HepG2 (cell line): Measurements from ENCODE around the gene PDIA6. TPM values are rescaled to one million over a fixed set of nuclear protein-coding genes. Genes with fewer than 3 reads are reported as not detected.

Experiments
- ATAC-seq: fragments of 200-7000 bp; cut with Tn5 transposase; 3 replicates; pipeline ENCODE4 v1.9.1; 2020; ENCODE audit warnings: mild to moderate bottlenecking, moderate library complexity
- BruUV-seq: library from RNA; stranded (reverse); fragments of 400-500 nt; replicated peaks from 2 replicates; lab custom pipeline; 2021; lab: Mats Ljungman, UMichigan
- CTCF ChIA-PET: fragments of 300-600 bp; formaldehyde crosslinking; extraction: SDS; loops from one replicate; lab custom pipeline; 2021; ENCODE audit warnings: low total read pairs, inconsistent platforms, low intra/inter-chr PET ratio; lab: Yijun Ruan, JAX
- POLR2A ChIA-PET: fragments of 350-600 bp; sonication (Branson Sonifier 250); formaldehyde crosslinking; loops from one replicate; lab custom pipeline; 2020; ENCODE audit warnings: antibody characterized with exemption, inconsistent platforms; lab: Yijun Ruan, JAX
- DNase-seq: peaks from one replicate; pipeline ENCODE4 v3.0.0-alpha.2; 2015; ENCODE audit warnings: low spot score
- FAIRE-seq: peaks from 3 replicates; lab custom pipeline; 2011; peaks lifted over from hg19 to GRCh38; lab: Jason Lieb, UNC
- H2AFZ ChIP-seq: one replicate; pipeline ENCODE4 v1.6.1; 2011; ENCODE audit warnings: low read length, inconsistent platforms
- H3K27ac ChIP-seq: fragments of 300-600 bp; 3 replicates; pipeline ENCODE4 v1.8.0; 2011; ENCODE audit warnings: mixed run types, mild to moderate bottlenecking, mixed read lengths, low read length, inconsistent platforms; ENCODE audit not compliant: insufficient read depth; ENCODE audit errors: extremely low read length
- H3K27me3 ChIP-seq, 2 experiments: fragments of 200-600 bp in 1 of 2; 2 replicates in 1 of 2; 3 replicates in 1 of 2; pipeline versions ENCODE4 v1.6.0 to v1.8.0; 2011; ENCODE audit warnings: low read length in 2 of 2, mild to moderate bottlenecking in 2 of 2, moderate library complexity in 2 of 2, inconsistent platforms in 1 of 2; ENCODE audit not compliant: insufficient read depth in 2 of 2, control insufficient read depth in 1 of 2
- H3K36me3 ChIP-seq, 2 experiments: fragments of 200-600 bp in 1 of 2; replicated peaks in 1 of 2; 2 replicates in 1 of 2; 3 replicates in 1 of 2; pipeline versions ENCODE4 v1.5.1 to v1.8.0; 2011; ENCODE audit warnings: low read length in 2 of 2, inconsistent platforms in 1 of 2; ENCODE audit not compliant: insufficient read depth in 2 of 2, control insufficient read depth in 1 of 2
- H3K4me1 ChIP-seq: 2 replicates; pipeline ENCODE4 v1.5.1; 2012; ENCODE audit warnings: low read length, inconsistent platforms; ENCODE audit not compliant: insufficient read depth
- H3K4me2 ChIP-seq: 2 replicates; pipeline ENCODE4 v1.6.0; 2011; ENCODE audit warnings: low read depth, low read length, inconsistent platforms
- H3K4me3 ChIP-seq, 3 experiments: fragments of 200-600 bp in 1 of 3; sonication (generic), shearing (Covaris generic) in 1 of 3; replicated peaks in 1 of 3; 2 replicates each; pipeline ENCODE4 v1.5.1; 2011 to 2016; ENCODE audit warnings: low read length in 3 of 3, inconsistent platforms in 2 of 3, low read depth in 2 of 3, mild to moderate bottlenecking in 2 of 3, control low read depth in 1 of 3, mixed read lengths in 1 of 3; ENCODE audit not compliant: insufficient read depth in 1 of 3
- H3K79me2 ChIP-seq: one replicate; pipeline ENCODE4 v1.6.1; 2011; ENCODE audit warnings: low read length, inconsistent platforms; ENCODE audit not compliant: insufficient read depth
- H3K9ac ChIP-seq: 2 replicates; pipeline ENCODE4 v1.6.0; 2011; ENCODE audit warnings: mild to moderate bottlenecking, low read depth, low read length, inconsistent platforms; ENCODE audit not compliant: insufficient read depth
- H3K9me3 ChIP-seq: 2 replicates; pipeline ENCODE4 v1.5.1; 2012; ENCODE audit warnings: mild to moderate bottlenecking, low read length
- H4K20me1 ChIP-seq: 2 replicates; pipeline ENCODE4 v1.6.0; 2011; ENCODE audit warnings: inconsistent platforms, mild to moderate bottlenecking, low read length, moderate library complexity; ENCODE audit not compliant: insufficient read depth
- BCLAF1 ChIP-seq: fragments of 450-650 bp; IDR thresholded peaks from 2 replicates; pipeline ENCODE4 v1.6.1; 2017; ENCODE audit warnings: mild to moderate bottlenecking
- FOXM1 ChIP-seq: sonication (generic); formaldehyde crosslinking; IDR thresholded peaks from 2 replicates; pipeline ENCODE4 v1.5.0; 2020; ENCODE audit warnings: missing genetic modification reagents
- HMG20B ChIP-seq: conservative IDR thresholded peaks from 2 replicates; pipeline ENCODE4 v1.6.1; 2016; ENCODE audit warnings: missing genetic modification reagents, missing compliant biosample characterization
- HOXD1 ChIP-seq: sonication (generic); formaldehyde crosslinking; IDR thresholded peaks from 2 replicates; pipeline ENCODE4 v1.5.0; 2020; ENCODE audit warnings: missing genetic modification reagents
- JARID2 ChIP-seq: sonication (generic); formaldehyde crosslinking; IDR thresholded peaks from 2 replicates; pipeline ENCODE4 v1.8.1; 2023; ENCODE audit warnings: missing genetic modification reagents, inconsistent platforms; ENCODE audit not compliant: insufficient replicate concordance
- KMT2B ChIP-seq: IDR thresholded peaks from 2 replicates; pipeline ENCODE4 v1.6.1; 2016; ENCODE audit warnings: missing genetic modification reagents, missing compliant biosample characterization
- MZF1 ChIP-seq: sonication (generic); formaldehyde crosslinking; IDR thresholded peaks from 2 replicates; pipeline ENCODE4 v1.8.1; 2023; ENCODE audit warnings: mild to moderate bottlenecking, missing genetic modification reagents, borderline replicate concordance
- NBN ChIP-seq: fragments of 450-650 bp; conservative IDR thresholded peaks from 2 replicates; pipeline ENCODE4 v1.6.1; 2017
- PRDM4 ChIP-seq: sonication (generic); formaldehyde crosslinking; IDR thresholded peaks from 2 replicates; pipeline ENCODE4 v1.9.0; 2021; ENCODE audit warnings: missing genetic modification reagents, borderline replicate concordance
- RARA ChIP-seq: IDR thresholded peaks from 2 replicates; pipeline ENCODE4 v1.6.1; 2016; ENCODE audit warnings: missing genetic modification reagents, missing compliant biosample characterization
- REL ChIP-seq: sonication (generic); formaldehyde crosslinking; conservative IDR thresholded peaks from 2 replicates; pipeline ENCODE4 v1.8.0; 2022; ENCODE audit warnings: mild to moderate bottlenecking, missing genetic modification reagents, moderate library complexity
- REXO4 ChIP-seq: sonication (generic); formaldehyde crosslinking; IDR thresholded peaks from 2 replicates; pipeline ENCODE4 v1.8.0; 2022; ENCODE audit warnings: missing genetic modification reagents, mild to moderate bottlenecking, borderline replicate concordance
- SOX13 ChIP-seq, 3 experiments: fragments of 450-650 bp in 1 of 3; sonication (generic) in 1 of 3; formaldehyde crosslinking in 1 of 3; IDR thresholded peaks in 2 of 3; conservative IDR thresholded peaks in 1 of 3; 2 replicates each; pipeline versions ENCODE4 v1.5.0 to v1.6.1; 2016 to 2020; ENCODE audit warnings: antibody characterized with exemption in 1 of 3, mild to moderate bottlenecking in 1 of 3, missing compliant biosample characterization in 1 of 3, missing genetic modification reagents in 1 of 3, moderate library complexity in 1 of 3
- STAT5B ChIP-seq: sonication (generic); formaldehyde crosslinking; IDR thresholded peaks from 2 replicates; pipeline ENCODE4 v1.4.0; 2020; ENCODE audit warnings: missing genetic modification reagents
- ZFP36L1 ChIP-seq: sonication (generic); formaldehyde crosslinking; IDR thresholded peaks from 2 replicates; pipeline ENCODE4 v1.8.0; 2022; ENCODE audit warnings: mild to moderate bottlenecking, missing genetic modification reagents, moderate library complexity
- ZNF772 ChIP-seq: sonication (generic); formaldehyde crosslinking; IDR thresholded peaks from 2 replicates; pipeline ENCODE4 v1.5.0; 2020; ENCODE audit warnings: mild to moderate bottlenecking, missing genetic modification reagents
- ZNF782 ChIP-seq: sonication (generic); formaldehyde crosslinking; IDR thresholded peaks from 2 replicates; pipeline ENCODE4 v1.4.0; 2020; ENCODE audit warnings: missing genetic modification reagents, mild to moderate bottlenecking, borderline replicate concordance
- WGBS: methylation state at CpG from one replicate; pipeline ENCODE4 v1.1.6; 2017; ENCODE audit warnings: low lambda C conversion rate; 5-methylcytosine and 5-hydroxymethylcytosine counted together
- in situ Hi-C: cut with HindIII; loops from 2 replicates; pipeline ENCODE4 v1.10.0; 2017; ENCODE audit warnings: low pct_unique_long_range_greater_than_20kb; ENCODE audit not compliant: extremely low pct_ligation_motif_present
- intact Hi-C: fragments of 100-400 bp; cut with micrococcal nuclease; formaldehyde crosslinking; loops from one replicate; pipeline ENCODE4 v1.10.0; 2022; ENCODE audit not compliant: unreplicated experiment
- polyA plus RNA-seq, 8 experiments: library from polyadenylated mRNA; depleted of rRNA in 3 of 8; stranded (reverse) in 7 of 8; unstranded in 1 of 8; fragments of >200 nt; fragmentation: Illumina TruSeq in 4 of 8; extraction: Trizol in 4 of 8; gene quantifications; 2 replicates each; pipeline versions ENCODE4 v1.2.1 to v1.2.3, GENCODE V29; 2011 to 2016; ENCODE audit warnings: low read depth in 4 of 8, missing spikeins in 1 of 8, mixed read lengths in 1 of 8; ENCODE audit not compliant: insufficient read depth in 1 of 8
- total RNA-seq, 5 experiments: library from RNA; depleted of rRNA; stranded (reverse); fragments of >200 nt; fragmentation: Illumina TruSeq; extraction: Trizol; gene quantifications; 2 replicates each; pipeline ENCODE4 v1.2.3, GENCODE V29; 2016; ENCODE audit warnings: low read depth in 1 of 5
- TF ChIP-seq, protein P1 (sequence below): sonication (generic); formaldehyde crosslinking; IDR thresholded peaks from 2 replicates; pipeline ENCODE4 v1.5.1; 2020; ENCODE audit warnings: missing genetic modification reagents, mild to moderate bottlenecking, borderline replicate concordance

Gene PDIA6
- total and polyA plus RNA-seq, 2 of the 13 experiments (the other 11 are each of a cell fraction or from before 2014, with no cell fraction given), result 586 to 642 TPM

DNA sequence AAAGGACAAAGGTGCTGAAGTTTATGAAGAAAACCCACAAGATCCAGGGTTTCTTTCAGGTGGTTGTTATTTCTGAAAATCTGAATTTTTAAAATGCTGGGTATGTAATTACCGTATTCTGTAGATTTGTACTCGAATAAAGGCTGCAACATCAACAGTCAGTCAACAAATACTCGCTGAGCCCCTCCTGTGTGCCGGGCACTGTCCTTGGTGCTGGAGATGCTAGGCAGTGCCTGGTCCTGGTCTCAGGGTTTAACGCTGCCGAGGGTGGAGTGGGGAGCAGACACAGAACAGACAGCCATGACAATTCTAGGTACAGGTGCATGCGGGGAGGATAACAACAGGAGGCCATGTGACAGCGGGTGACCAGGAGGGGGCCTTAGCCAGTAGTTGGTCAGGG lies 27.2 kb upstream of the PDIA6 start:
- BruUV-seq, result no TSS peak
- TF ChIP-seq SOX13 (IDR thresholded peaks at IDR 0.05) (no peak), SOX13 (CRISPR knock-in tag; conservative IDR thresholded peaks at IDR 0.05 in 1 of 2, IDR thresholded peaks at IDR 0.05 in 1 of 2) (0 out of 4 replicates have a peak, but pooled peaks of 1 of the 2 experiments have one; percentile 23), BCLAF1 (no peak), PRDM4 (CRISPR knock-in tag) (no peak), MZF1 (CRISPR knock-in tag) (no peak), ZNF772 (CRISPR knock-in tag) (no peak), JARID2 (CRISPR knock-in tag) (no peak), RARA (0 out of 2 replicates have a peak, but pooled peaks have one; percentile 8), FOXM1 (0 out of 2 replicates have a peak, but pooled peaks have one; percentile 19), KMT2B (CRISPR knock-in tag) (no peak), NBN (no peak), ZFP36L1 (CRISPR knock-in tag) (no peak), ZNF782 (CRISPR knock-in tag) (no peak), HOXD1 (CRISPR knock-in tag) (no peak), HMG20B (no peak), REL (CRISPR knock-in tag) (no peak), STAT5B (CRISPR knock-in tag) (no peak), REXO4 (CRISPR knock-in tag) (no peak)
- TF ChIP-seq, protein P1, sequence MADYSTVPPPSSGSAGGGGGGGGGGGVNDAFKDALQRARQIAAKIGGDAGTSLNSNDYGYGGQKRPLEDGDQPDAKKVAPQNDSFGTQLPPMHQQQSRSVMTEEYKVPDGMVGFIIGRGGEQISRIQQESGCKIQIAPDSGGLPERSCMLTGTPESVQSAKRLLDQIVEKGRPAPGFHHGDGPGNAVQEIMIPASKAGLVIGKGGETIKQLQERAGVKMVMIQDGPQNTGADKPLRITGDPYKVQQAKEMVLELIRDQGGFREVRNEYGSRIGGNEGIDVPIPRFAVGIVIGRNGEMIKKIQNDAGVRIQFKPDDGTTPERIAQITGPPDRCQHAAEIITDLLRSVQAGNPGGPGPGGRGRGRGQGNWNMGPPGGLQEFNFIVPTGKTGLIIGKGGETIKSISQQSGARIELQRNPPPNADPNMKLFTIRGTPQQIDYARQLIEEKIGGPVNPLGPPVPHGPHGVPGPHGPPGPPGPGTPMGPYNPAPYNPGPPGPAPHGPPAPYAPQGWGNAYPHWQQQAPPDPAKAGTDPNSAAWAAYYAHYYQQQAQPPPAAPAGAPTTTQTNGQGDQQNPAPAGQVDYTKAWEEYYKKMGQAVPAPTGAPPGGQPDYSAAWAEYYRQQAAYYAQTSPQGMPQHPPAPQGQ (CRISPR knock-in tag), result no peak

More for the DNA sequence above, 27.2 kb upstream of the PDIA6 start:
- Histone ChIP-seq H3K36me3 (no peaks in the 10 kb centered on the region), H4K20me1 (no peaks in the 10 kb centered on the region), H2AFZ (no peak overlapping the region), H3K27ac (no peak overlapping the region), H3K9ac (no peak overlapping the region), H3K9me3 (peaks cover 14% of the 10 kb centered on the region), H3K4me3 (no peak overlapping the region), H3K27me3 (peaks cover 2 to 33% of the 10 kb centered on the region in 2 experiments), H3K79me2 (no peaks in the 10 kb centered on the region), H3K4me1 (no peaks in the 10 kb centered on the region), H3K4me2 (no peak overlapping the region)
- FAIRE-seq, result no peak
- CTCF ChIA-PET, result no interaction called here
- POLR2A ChIA-PET, result no interaction called here
- 24% methylated on average over 8 of the region's 8 CpGs for WGBS
- DNase-seq, result no peak
- intact Hi-C loops (no loop called here), in situ Hi-C loops (loop anchor here (5.0 kb wide), 3 partner anchors 57 to 282 kb away; no protein-coding TSS in a partner anchor)
- ATAC-seq, result peak; percentile 11; the same call in 2 of the 3 replicates
